ENCODE measurements around the gene LRP1-AS. TPM values are rescaled to one million over a fixed set of nuclear protein-coding genes. Genes with fewer than 3 reads are reported as not detected.

The LRP1-AS gene
- total and polyA plus RNA-seq, 2 experiments from 2014 or later, result 0.59 TPM; not detected in 1

DNA sequence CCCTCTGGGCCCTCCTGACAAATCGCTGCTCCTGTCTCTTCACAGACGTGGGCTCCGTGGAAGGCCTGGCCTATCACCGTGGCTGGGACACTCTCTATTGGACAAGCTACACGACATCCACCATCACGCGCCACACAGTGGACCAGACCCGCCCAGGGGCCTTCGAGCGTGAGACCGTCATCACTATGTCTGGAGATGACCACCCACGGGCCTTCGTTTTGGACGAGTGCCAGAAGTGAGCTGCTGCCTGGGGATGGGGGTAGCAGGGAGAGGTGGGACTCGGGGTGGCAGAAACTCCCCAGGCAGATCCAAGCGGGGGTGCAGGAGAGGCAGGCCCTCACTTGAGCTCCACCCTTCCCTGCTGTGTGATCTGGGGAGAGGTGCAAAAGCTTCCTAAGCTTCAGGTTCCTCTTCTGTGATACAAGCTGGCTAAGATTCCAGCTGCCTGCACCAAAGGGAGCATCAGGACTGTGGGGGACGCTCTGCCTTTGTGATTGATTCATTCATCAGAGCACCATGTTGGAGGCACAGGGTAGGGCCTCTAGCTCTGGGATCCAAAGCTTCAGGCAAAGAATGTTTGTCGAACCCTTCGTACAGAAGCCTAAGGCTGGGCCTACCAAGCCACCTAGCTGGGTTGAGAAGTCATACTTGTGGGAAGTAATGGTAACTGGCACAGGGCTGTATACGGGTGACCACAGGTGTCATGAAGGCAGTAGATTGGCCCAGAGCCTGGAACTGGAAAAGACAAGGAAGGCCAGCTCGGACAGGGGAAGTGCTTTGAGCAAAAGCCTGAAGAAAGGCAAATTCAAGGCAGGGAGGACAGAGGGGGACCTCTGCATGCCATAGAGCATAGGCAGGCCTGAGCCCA lies 40.0 kb upstream of the LRP1-AS start:
- Histone ChIP-seq H3K79me2 (no peaks in the 10 kb centered on the region), H3K4me1 (ENCODE audit: insufficient read depth) (no peaks in the 10 kb centered on the region), H3K4me3 (no peak overlapping the region), H3K9me2 (replicated peaks; ENCODE audit: insufficient read depth) (no peaks in the 10 kb centered on the region), H2AFZ (no peak overlapping the region), H3K4me2 (no peak overlapping the region), H3K27me3 (no peaks in the 10 kb centered on the region), H3K27ac (no peak overlapping the region), H3K9me3 (ENCODE audit: low read depth) (no peaks in the 10 kb centered on the region), H4K20me1 (ENCODE audit: insufficient read depth, poor library complexity, severe bottlenecking) (no peaks in the 10 kb centered on the region), H3K36me3 (replicated peaks; ENCODE audit: insufficient read depth, low read depth) (no peaks in the 10 kb centered on the region)
- 86% methylated on average over 20 of the region's 21 CpGs for WGBS (ENCODE audit: low lambda C conversion rate, missing lambda C conversion rate)
- no peak for TF ChIP-seq EZH2 (IDR thresholded peaks at IDR 0.05; ENCODE audit: borderline replicate concordance)
- TF ChIP-seq EZH2phosphoT487 (IDR thresholded peaks at IDR 0.05; ENCODE audit: low read depth, severe bottlenecking, unreplicated experiment), result no peak
- TF ChIP-seq, protein P1, sequence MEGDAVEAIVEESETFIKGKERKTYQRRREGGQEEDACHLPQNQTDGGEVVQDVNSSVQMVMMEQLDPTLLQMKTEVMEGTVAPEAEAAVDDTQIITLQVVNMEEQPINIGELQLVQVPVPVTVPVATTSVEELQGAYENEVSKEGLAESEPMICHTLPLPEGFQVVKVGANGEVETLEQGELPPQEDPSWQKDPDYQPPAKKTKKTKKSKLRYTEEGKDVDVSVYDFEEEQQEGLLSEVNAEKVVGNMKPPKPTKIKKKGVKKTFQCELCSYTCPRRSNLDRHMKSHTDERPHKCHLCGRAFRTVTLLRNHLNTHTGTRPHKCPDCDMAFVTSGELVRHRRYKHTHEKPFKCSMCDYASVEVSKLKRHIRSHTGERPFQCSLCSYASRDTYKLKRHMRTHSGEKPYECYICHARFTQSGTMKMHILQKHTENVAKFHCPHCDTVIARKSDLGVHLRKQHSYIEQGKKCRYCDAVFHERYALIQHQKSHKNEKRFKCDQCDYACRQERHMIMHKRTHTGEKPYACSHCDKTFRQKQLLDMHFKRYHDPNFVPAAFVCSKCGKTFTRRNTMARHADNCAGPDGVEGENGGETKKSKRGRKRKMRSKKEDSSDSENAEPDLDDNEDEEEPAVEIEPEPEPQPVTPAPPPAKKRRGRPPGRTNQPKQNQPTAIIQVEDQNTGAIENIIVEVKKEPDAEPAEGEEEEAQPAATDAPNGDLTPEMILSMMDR (IDR thresholded peaks at IDR 0.05; ENCODE audit: poor library complexity), result no peak
- no peak for DNase-seq (ENCODE audit: low spot score)

DNA sequence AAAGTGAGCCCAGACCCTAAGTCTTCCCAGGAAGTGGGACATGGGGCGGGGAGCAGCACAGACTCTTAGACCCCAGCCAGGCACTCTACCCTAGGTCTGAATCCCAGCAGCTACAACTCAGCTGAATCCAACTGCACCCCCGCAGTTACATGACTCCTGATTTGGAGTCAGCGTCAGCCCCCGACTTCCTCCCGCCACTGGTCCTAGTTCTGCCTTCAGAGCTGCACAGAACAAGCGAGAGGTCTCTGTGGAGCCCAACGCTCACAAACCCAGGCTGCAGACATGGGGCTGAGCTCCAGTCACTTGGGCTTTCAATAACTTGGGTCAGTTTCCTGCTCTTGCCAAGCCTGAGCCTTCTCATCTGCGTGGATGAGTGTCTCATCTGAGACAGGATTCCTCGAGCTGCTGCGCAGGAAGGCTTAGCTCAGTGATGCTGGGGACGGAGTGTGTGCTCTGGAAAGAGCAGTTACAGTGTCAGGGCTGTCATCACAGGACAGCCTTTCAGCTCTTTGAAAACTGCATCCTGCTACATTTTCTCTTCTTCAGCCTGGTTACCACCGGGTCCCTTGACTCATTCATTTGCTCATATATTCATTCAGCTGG lies 38.6 kb upstream of the LRP1-AS start:
- no peak for DNase-seq (ENCODE audit: low spot score)
- H3K4me1 ChIP-seq (ENCODE audit: insufficient read depth), result no peaks in the 10 kb centered on the region
- 96% methylated on average over 12 of the region's 12 CpGs for WGBS (ENCODE audit: low lambda C conversion rate, missing lambda C conversion rate)
- H3K9me3 ChIP-seq (ENCODE audit: low read depth), result no peaks in the 10 kb centered on the region
- no peak overlapping the region for H2AFZ ChIP-seq
- no peaks in the 10 kb centered on the region for H4K20me1 ChIP-seq (ENCODE audit: insufficient read depth, poor library complexity, severe bottlenecking)
- H3K27me3 ChIP-seq, result no peaks in the 10 kb centered on the region
- TF ChIP-seq EZH2phosphoT487 (IDR thresholded peaks at IDR 0.05; ENCODE audit: low read depth, severe bottlenecking, unreplicated experiment), result no peak
- TF ChIP-seq, protein P1 (IDR thresholded peaks at IDR 0.05; ENCODE audit: poor library complexity), result no peak
- no peak for TF ChIP-seq EZH2 (IDR thresholded peaks at IDR 0.05; ENCODE audit: borderline replicate concordance)
- no peak overlapping the region for H3K4me3 ChIP-seq
- no peaks in the 10 kb centered on the region for H3K79me2 ChIP-seq
- no peak overlapping the region for H3K27ac ChIP-seq
- H3K36me3 ChIP-seq (replicated peaks; ENCODE audit: insufficient read depth, low read depth), result no peaks in the 10 kb centered on the region
- H3K4me2 ChIP-seq, result no peak overlapping the region
- no peaks in the 10 kb centered on the region for H3K9me2 ChIP-seq (replicated peaks; ENCODE audit: insufficient read depth)

DNA sequence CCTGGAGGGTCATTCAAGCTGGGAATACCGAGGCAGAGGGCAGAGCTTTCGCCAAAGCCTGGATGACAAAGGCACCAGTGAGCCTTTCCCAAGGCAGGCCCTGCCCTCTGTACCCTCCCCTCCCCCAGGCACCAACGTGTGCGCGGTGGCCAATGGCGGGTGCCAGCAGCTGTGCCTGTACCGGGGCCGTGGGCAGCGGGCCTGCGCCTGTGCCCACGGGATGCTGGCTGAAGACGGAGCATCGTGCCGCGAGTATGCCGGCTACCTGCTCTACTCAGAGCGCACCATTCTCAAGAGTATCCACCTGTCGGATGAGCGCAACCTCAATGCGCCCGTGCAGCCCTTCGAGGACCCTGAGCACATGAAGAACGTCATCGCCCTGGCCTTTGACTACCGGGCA lies 38.0 kb upstream of the LRP1-AS start:
- Histone ChIP-seq H3K79me2 (no peaks in the 10 kb centered on the region), H3K9me3 (ENCODE audit: low read depth) (no peaks in the 10 kb centered on the region), H3K4me2 (no peak overlapping the region), H3K36me3 (replicated peaks; ENCODE audit: insufficient read depth, low read depth) (no peaks in the 10 kb centered on the region), H3K9me2 (replicated peaks; ENCODE audit: insufficient read depth) (no peaks in the 10 kb centered on the region), H2AFZ (no peak overlapping the region), H3K27ac (no peak overlapping the region), H4K20me1 (ENCODE audit: insufficient read depth, poor library complexity, severe bottlenecking) (no peaks in the 10 kb centered on the region), H3K4me3 (no peak overlapping the region), H3K27me3 (no peaks in the 10 kb centered on the region), H3K4me1 (ENCODE audit: insufficient read depth) (no peaks in the 10 kb centered on the region)
- DNase-seq (ENCODE audit: low spot score), result no peak
- TF ChIP-seq EZH2phosphoT487 (IDR thresholded peaks at IDR 0.05; ENCODE audit: low read depth, severe bottlenecking, unreplicated experiment) (no peak), EZH2 (IDR thresholded peaks at IDR 0.05; ENCODE audit: borderline replicate concordance) (no peak)
- TF ChIP-seq, protein P1 (IDR thresholded peaks at IDR 0.05; ENCODE audit: poor library complexity), result no peak
- WGBS (ENCODE audit: low lambda C conversion rate, missing lambda C conversion rate), result 95% methylated on average over 24 of the region's 25 CpGs

All from hepatocyte (in vitro differentiated cells).